Measurements from ENCODE around the gene TSPO2.

Gene TSPO2

GRCh38 chr6:41039060-41039998 lies 2.9 kb upstream of the TSPO2 start, which contains the start of gene UNC5CL:
Gene UNC5CL (minus strand): TSS chr6:41039221. CDS start chr6:41035074, 4,147 bp downstream.
- TF ChIP-seq ZNF274 (IDR thresholded peaks at IDR 0.05; ENCODE audit: low read depth, low read length) (no peak), SUZ12 (IDR thresholded peaks at IDR 0.05; ENCODE audit: extremely low read depth, insufficient read depth, insufficient read length) (no peak), YY1 (IDR thresholded peaks at IDR 0.05; ENCODE audit: insufficient read depth, insufficient read length) (no peak)
- Histone ChIP-seq H3K9me3 (ENCODE audit: insufficient read depth, low read length) (no peaks in the 10 kb centered on the region), H3K9ac (ENCODE audit: insufficient read length, low read depth) (no peak within 1 kb of the TSS), H3K4me1 (ENCODE audit: insufficient read depth, insufficient read length) (peaks cover 2% of the 10 kb centered on the region), H3K27me3 (ENCODE audit: insufficient read depth, insufficient read length) (no peaks in the 10 kb centered on the region), H3K4me3 (ENCODE audit: insufficient read length, low read depth) (no peak within 1 kb of the TSS), H3K36me3 (ENCODE audit: insufficient read depth, insufficient read length, low read length) (no peaks in the 10 kb centered on the region)
- DNase-seq (ENCODE audit: low read depth, low spot score): no peak

- peaks cover 2% of the 10 kb centered on the region for H3K4me1 ChIP-seq (ENCODE audit: insufficient read depth, insufficient read length)
- DNase-seq (ENCODE audit: low read depth, low spot score): no peak
- no peaks in the 10 kb centered on the region for H3K27me3 ChIP-seq (ENCODE audit: insufficient read depth, insufficient read length)
- no peak for TF ChIP-seq YY1 (IDR thresholded peaks at IDR 0.05; ENCODE audit: insufficient read depth, insufficient read length)
- no peak for TF ChIP-seq SUZ12 (IDR thresholded peaks at IDR 0.05; ENCODE audit: extremely low read depth, insufficient read depth, insufficient read length)
- no peak for TF ChIP-seq ZNF274 (IDR thresholded peaks at IDR 0.05; ENCODE audit: low read depth, low read length)
- no peak overlapping the region for H3K9ac ChIP-seq (ENCODE audit: insufficient read length, low read depth)
- H3K4me3 ChIP-seq (ENCODE audit: insufficient read length, low read depth): no peak overlapping the region
- H3K36me3 ChIP-seq (ENCODE audit: insufficient read depth, insufficient read length, low read length): no peaks in the 10 kb centered on the region
- no peaks in the 10 kb centered on the region for H3K9me3 ChIP-seq (ENCODE audit: insufficient read depth, low read length)
Measured at GRCh38 chr6:41040101-41040939, 1.9 kb upstream of the TSPO2 start.

- H3K9me3 ChIP-seq (ENCODE audit: insufficient read depth, low read length): no peaks in the 10 kb centered on the region
- H3K36me3 ChIP-seq (ENCODE audit: insufficient read depth, insufficient read length, low read length): no peaks in the 10 kb centered on the region
- no peaks in the 10 kb centered on the region for H3K27me3 ChIP-seq (ENCODE audit: insufficient read depth, insufficient read length)
- no peak for TF ChIP-seq SUZ12 (IDR thresholded peaks at IDR 0.05; ENCODE audit: extremely low read depth, insufficient read depth, insufficient read length)
- TF ChIP-seq YY1 (IDR thresholded peaks at IDR 0.05; ENCODE audit: insufficient read depth, insufficient read length): no peak
- TF ChIP-seq ZNF274 (IDR thresholded peaks at IDR 0.05; ENCODE audit: low read depth, low read length): no peak
- H3K9ac ChIP-seq (ENCODE audit: insufficient read length, low read depth): no peak overlapping the region
- H3K4me1 ChIP-seq (ENCODE audit: insufficient read depth, insufficient read length): peaks cover 5% of the 10 kb centered on the region
- H3K4me3 ChIP-seq (ENCODE audit: insufficient read length, low read depth): no peak overlapping the region
- no peak for DNase-seq (ENCODE audit: low read depth, low spot score)
Measured at GRCh38 chr6:41040940-41041536, 1.2 kb upstream of the TSPO2 start.

GRCh38 chr6:41043151-41043550 lies 884 bp downstream of the TSPO2 start:
- H3K4me1 ChIP-seq (ENCODE audit: insufficient read depth, insufficient read length): peaks cover 5% of the 10 kb centered on the region

GRCh38 chr6:41045664-41046063 lies 3.4 kb downstream of the TSPO2 start:
- DNase-seq (ENCODE audit: low read depth, low spot score): no peak
- no peak overlapping the region for H3K9ac ChIP-seq (ENCODE audit: insufficient read length, low read depth)
- no peaks in the 10 kb centered on the region for H3K27me3 ChIP-seq (ENCODE audit: insufficient read depth, insufficient read length)
- H3K4me3 ChIP-seq (ENCODE audit: insufficient read length, low read depth): no peak overlapping the region
- TF ChIP-seq YY1 (IDR thresholded peaks at IDR 0.05; ENCODE audit: insufficient read depth, insufficient read length): no peak
- no peak for TF ChIP-seq SUZ12 (IDR thresholded peaks at IDR 0.05; ENCODE audit: extremely low read depth, insufficient read depth, insufficient read length)
- TF ChIP-seq ZNF274 (IDR thresholded peaks at IDR 0.05; ENCODE audit: low read depth, low read length): no peak
- peaks cover 2% of the 10 kb centered on the region for H3K4me1 ChIP-seq (ENCODE audit: insufficient read depth, insufficient read length)
- H3K9me3 ChIP-seq (ENCODE audit: insufficient read depth, low read length): no peaks in the 10 kb centered on the region
- no peaks in the 10 kb centered on the region for H3K36me3 ChIP-seq (ENCODE audit: insufficient read depth, insufficient read length, low read length)

More at GRCh38 chr6:41043151-41043550, 884 bp downstream of the TSPO2 start:
- Histone ChIP-seq H3K9me3 (ENCODE audit: insufficient read depth, low read length) (no peaks in the 10 kb centered on the region), H3K36me3 (ENCODE audit: insufficient read depth, insufficient read length, low read length) (no peaks in the 10 kb centered on the region), H3K27me3 (ENCODE audit: insufficient read depth, insufficient read length) (no peaks in the 10 kb centered on the region), H3K4me3 (ENCODE audit: insufficient read length, low read depth) (no peak overlapping the region), H3K9ac (ENCODE audit: insufficient read length, low read depth) (no peak overlapping the region)
- TF ChIP-seq ZNF274 (IDR thresholded peaks at IDR 0.05; ENCODE audit: low read depth, low read length) (no peak), SUZ12 (IDR thresholded peaks at IDR 0.05; ENCODE audit: extremely low read depth, insufficient read depth, insufficient read length) (no peak), YY1 (IDR thresholded peaks at IDR 0.05; ENCODE audit: insufficient read depth, insufficient read length) (no peak)
- no peak for DNase-seq (ENCODE audit: low read depth, low spot score)

- no peak for DNase-seq (ENCODE audit: low read depth, low spot score)
- H3K36me3 ChIP-seq (ENCODE audit: insufficient read depth, insufficient read length, low read length): no peaks in the 10 kb centered on the region
- no peaks in the 10 kb centered on the region for H3K27me3 ChIP-seq (ENCODE audit: insufficient read depth, insufficient read length)
- H3K4me3 ChIP-seq (ENCODE audit: insufficient read length, low read depth): no peak overlapping the region
- no peaks in the 10 kb centered on the region for H3K9me3 ChIP-seq (ENCODE audit: insufficient read depth, low read length)
- peaks cover 2% of the 10 kb centered on the region for H3K4me1 ChIP-seq (ENCODE audit: insufficient read depth, insufficient read length)
- TF ChIP-seq SUZ12 (IDR thresholded peaks at IDR 0.05; ENCODE audit: extremely low read depth, insufficient read depth, insufficient read length): no peak
- TF ChIP-seq YY1 (IDR thresholded peaks at IDR 0.05; ENCODE audit: insufficient read depth, insufficient read length): no peak
- no peak for TF ChIP-seq ZNF274 (IDR thresholded peaks at IDR 0.05; ENCODE audit: low read depth, low read length)
- no peak overlapping the region for H3K9ac ChIP-seq (ENCODE audit: insufficient read length, low read depth)
Measured at GRCh38 chr6:41046084-41046483, 3.8 kb downstream of the TSPO2 start.

All from NT2/D1 (cell line).